HepG2 (cell line): ENCODE measurements around the gene ACTN1. TPM values are rescaled to one million over a fixed set of nuclear protein-coding genes. Genes with fewer than 3 reads are reported as not detected.

Experiments
- ATAC-seq: fragments of 200-7000 bp; cut with Tn5 transposase; 3 replicates; pipeline ENCODE4 v1.9.1; 2020; ENCODE audit warnings: mild to moderate bottlenecking, moderate library complexity
- BruUV-seq: library from RNA; stranded (reverse); fragments of 400-500 nt; replicated peaks from 2 replicates; lab custom pipeline; 2021; lab: Mats Ljungman, UMichigan
- CTCF ChIA-PET: fragments of 300-600 bp; formaldehyde crosslinking; extraction: SDS; loops from one replicate; lab custom pipeline; 2021; ENCODE audit warnings: low total read pairs, inconsistent platforms, low intra/inter-chr PET ratio; lab: Yijun Ruan, JAX
- POLR2A ChIA-PET: fragments of 350-600 bp; sonication (Branson Sonifier 250); formaldehyde crosslinking; loops from one replicate; lab custom pipeline; 2020; ENCODE audit warnings: antibody characterized with exemption, inconsistent platforms; lab: Yijun Ruan, JAX
- DNase-seq: peaks from one replicate; pipeline ENCODE4 v3.0.0-alpha.2; 2015; ENCODE audit warnings: low spot score
- FAIRE-seq: peaks from 3 replicates; lab custom pipeline; 2011; peaks lifted over from hg19 to GRCh38; lab: Jason Lieb, UNC
- H2AFZ ChIP-seq: one replicate; pipeline ENCODE4 v1.6.1; 2011; ENCODE audit warnings: low read length, inconsistent platforms
- H3K27ac ChIP-seq: fragments of 300-600 bp; 3 replicates; pipeline ENCODE4 v1.8.0; 2011; ENCODE audit warnings: mixed run types, mild to moderate bottlenecking, mixed read lengths, low read length, inconsistent platforms; ENCODE audit not compliant: insufficient read depth; ENCODE audit errors: extremely low read length
- H3K27me3 ChIP-seq, 2 experiments: fragments of 200-600 bp in 1 of 2; 2 replicates in 1 of 2; 3 replicates in 1 of 2; pipeline versions ENCODE4 v1.6.0 to v1.8.0; 2011; ENCODE audit warnings: low read length in 2 of 2, mild to moderate bottlenecking in 2 of 2, moderate library complexity in 2 of 2, inconsistent platforms in 1 of 2; ENCODE audit not compliant: insufficient read depth in 2 of 2, control insufficient read depth in 1 of 2
- H3K36me3 ChIP-seq, 2 experiments: fragments of 200-600 bp in 1 of 2; replicated peaks in 1 of 2; 2 replicates in 1 of 2; 3 replicates in 1 of 2; pipeline versions ENCODE4 v1.5.1 to v1.8.0; 2011; ENCODE audit warnings: low read length in 2 of 2, inconsistent platforms in 1 of 2; ENCODE audit not compliant: insufficient read depth in 2 of 2, control insufficient read depth in 1 of 2
- H3K4me1 ChIP-seq: 2 replicates; pipeline ENCODE4 v1.5.1; 2012; ENCODE audit warnings: low read length, inconsistent platforms; ENCODE audit not compliant: insufficient read depth
- H3K4me2 ChIP-seq: 2 replicates; pipeline ENCODE4 v1.6.0; 2011; ENCODE audit warnings: low read depth, low read length, inconsistent platforms
- H3K4me3 ChIP-seq, 3 experiments: fragments of 200-600 bp in 1 of 3; sonication (generic), shearing (Covaris generic) in 1 of 3; replicated peaks in 1 of 3; 2 replicates each; pipeline ENCODE4 v1.5.1; 2011 to 2016; ENCODE audit warnings: low read length in 3 of 3, inconsistent platforms in 2 of 3, low read depth in 2 of 3, mild to moderate bottlenecking in 2 of 3, control low read depth in 1 of 3, mixed read lengths in 1 of 3; ENCODE audit not compliant: insufficient read depth in 1 of 3
- H3K79me2 ChIP-seq: one replicate; pipeline ENCODE4 v1.6.1; 2011; ENCODE audit warnings: low read length, inconsistent platforms; ENCODE audit not compliant: insufficient read depth
- H3K9ac ChIP-seq: 2 replicates; pipeline ENCODE4 v1.6.0; 2011; ENCODE audit warnings: mild to moderate bottlenecking, low read depth, low read length, inconsistent platforms; ENCODE audit not compliant: insufficient read depth
- H3K9me3 ChIP-seq: 2 replicates; pipeline ENCODE4 v1.5.1; 2012; ENCODE audit warnings: mild to moderate bottlenecking, low read length
- H4K20me1 ChIP-seq: 2 replicates; pipeline ENCODE4 v1.6.0; 2011; ENCODE audit warnings: inconsistent platforms, mild to moderate bottlenecking, low read length, moderate library complexity; ENCODE audit not compliant: insufficient read depth
- ARNT ChIP-seq: fragments of 450-650 bp; IDR thresholded peaks from 2 replicates; pipeline ENCODE4 v1.6.1; 2017
- CAMTA2 ChIP-seq: sonication (generic); formaldehyde crosslinking; IDR thresholded peaks from 2 replicates; pipeline ENCODE4 v1.4.0; 2020; ENCODE audit warnings: mild to moderate bottlenecking, missing genetic modification reagents, borderline replicate concordance
- CEBPZ ChIP-seq: IDR thresholded peaks from 2 replicates; pipeline ENCODE4 v1.6.1; 2012; ENCODE audit warnings: low read length, improper control_type of control experiment
- CREM ChIP-seq, 2 experiments: sonication (generic) in 1 of 2; formaldehyde crosslinking in 1 of 2; IDR thresholded peaks; 2 replicates each; pipeline versions ENCODE4 v1.4.0 to v1.6.1; 2016 to 2020; ENCODE audit warnings: antibody characterized with exemption in 1 of 2, mild to moderate bottlenecking in 1 of 2, missing genetic modification reagents in 1 of 2
- DPF2 ChIP-seq: sonication (generic); formaldehyde crosslinking; IDR thresholded peaks from 2 replicates; pipeline ENCODE4 v1.4.0; 2020; ENCODE audit warnings: mild to moderate bottlenecking, low read depth, missing genetic modification reagents, borderline replicate concordance
- ELF1 ChIP-seq: sonication (generic); formaldehyde crosslinking; IDR thresholded peaks from 2 replicates; pipeline ENCODE4 v1.4.0; 2020; ENCODE audit warnings: missing genetic modification reagents
- FOXA3 ChIP-seq: IDR thresholded peaks from 2 replicates; pipeline ENCODE4 v1.6.1; 2016; ENCODE audit warnings: missing genetic modification reagents, missing compliant biosample characterization
- FUBP1 ChIP-seq: sonication (generic); formaldehyde crosslinking; IDR thresholded peaks from 2 replicates; pipeline ENCODE4 v1.5.1; 2020; ENCODE audit warnings: missing genetic modification reagents, mild to moderate bottlenecking, borderline replicate concordance
- MXD4 ChIP-seq: IDR thresholded peaks from 2 replicates; pipeline ENCODE4 v1.6.1; 2016; ENCODE audit warnings: mild to moderate bottlenecking, missing biosample characterization, missing genetic modification reagents
- PPARG ChIP-seq: conservative IDR thresholded peaks from 2 replicates; pipeline ENCODE4 v1.6.1; 2016; ENCODE audit warnings: missing biosample characterization, missing genetic modification reagents
- SOX5 ChIP-seq: IDR thresholded peaks from 2 replicates; pipeline ENCODE4 v1.6.1; 2016; ENCODE audit warnings: borderline replicate concordance
- ZFP82 ChIP-seq: sonication (generic); formaldehyde crosslinking; IDR thresholded peaks from 2 replicates; pipeline ENCODE4 v1.5.1; 2020; ENCODE audit warnings: mild to moderate bottlenecking, missing genetic modification reagents, borderline replicate concordance
- ZNF224 ChIP-seq: sonication (generic); formaldehyde crosslinking; IDR thresholded peaks from 2 replicates; pipeline ENCODE4 v1.5.0; 2020; ENCODE audit warnings: mild to moderate bottlenecking, missing genetic modification reagents
- ZNF326 ChIP-seq: sonication (generic); formaldehyde crosslinking; IDR thresholded peaks from 2 replicates; pipeline ENCODE4 v1.4.0; 2020; ENCODE audit warnings: missing genetic modification reagents, borderline replicate concordance
- ZNF33B ChIP-seq: sonication (generic); formaldehyde crosslinking; IDR thresholded peaks from 2 replicates; pipeline ENCODE4 v1.5.1; 2020; ENCODE audit warnings: mild to moderate bottlenecking, missing genetic modification reagents
- ZNF550 ChIP-seq: sonication (generic); formaldehyde crosslinking; IDR thresholded peaks from 2 replicates; pipeline ENCODE4 v1.4.0; 2020; ENCODE audit warnings: mild to moderate bottlenecking, missing genetic modification reagents, borderline replicate concordance
- WGBS: methylation state at CpG from one replicate; pipeline ENCODE4 v1.1.6; 2017; ENCODE audit warnings: low lambda C conversion rate; 5-methylcytosine and 5-hydroxymethylcytosine counted together
- in situ Hi-C: cut with HindIII; loops from 2 replicates; pipeline ENCODE4 v1.10.0; 2017; ENCODE audit warnings: low pct_unique_long_range_greater_than_20kb; ENCODE audit not compliant: extremely low pct_ligation_motif_present
- intact Hi-C: fragments of 100-400 bp; cut with micrococcal nuclease; formaldehyde crosslinking; loops from one replicate; pipeline ENCODE4 v1.10.0; 2022; ENCODE audit not compliant: unreplicated experiment
- polyA plus RNA-seq, 8 experiments: library from polyadenylated mRNA; depleted of rRNA in 3 of 8; stranded (reverse) in 7 of 8; unstranded in 1 of 8; fragments of >200 nt; fragmentation: Illumina TruSeq in 4 of 8; extraction: Trizol in 4 of 8; gene quantifications; 2 replicates each; pipeline versions ENCODE4 v1.2.1 to v1.2.3, GENCODE V29; 2011 to 2016; ENCODE audit warnings: low read depth in 4 of 8, missing spikeins in 1 of 8, mixed read lengths in 1 of 8; ENCODE audit not compliant: insufficient read depth in 1 of 8
- total RNA-seq, 5 experiments: library from RNA; depleted of rRNA; stranded (reverse); fragments of >200 nt; fragmentation: Illumina TruSeq; extraction: Trizol; gene quantifications; 2 replicates each; pipeline ENCODE4 v1.2.3, GENCODE V29; 2016; ENCODE audit warnings: low read depth in 1 of 5
- TF ChIP-seq, protein P1 (sequence below): sonication (generic); formaldehyde crosslinking; IDR thresholded peaks from 2 replicates; pipeline ENCODE4 v1.8.1; 2023; ENCODE audit warnings: mild to moderate bottlenecking, inconsistent platforms, moderate library complexity, missing genetic modification reagents, borderline replicate concordance
- TF ChIP-seq, protein P2 (sequence below): sonication (generic); formaldehyde crosslinking; IDR thresholded peaks from 2 replicates; pipeline ENCODE4 v1.8.1; 2023; ENCODE audit warnings: missing genetic modification reagents, mild to moderate bottlenecking, borderline replicate concordance

ACTN1 gene
- total and polyA plus RNA-seq, 2 of the 13 experiments (the other 11 are each of a cell fraction or from before 2014, with no cell fraction given): 58.6 to 162 TPM

- no peak for FAIRE-seq
- BruUV-seq: no TSS peak
Measured at GRCh38 chr14:68902357-68902756, 76.7 kb downstream of the ACTN1 start.

More at GRCh38 chr14:68902357-68902756, 76.7 kb downstream of the ACTN1 start:
- no peak for ATAC-seq
- Histone ChIP-seq H3K36me3 (peaks cover 56 to 86% of the 10 kb centered on the region in 2 experiments), H3K4me2 (no peak overlapping the region), H3K79me2 (no peaks in the 10 kb centered on the region), H3K9ac (no peak overlapping the region), H3K27ac (no peak overlapping the region), H3K4me1 (no peaks in the 10 kb centered on the region), H2AFZ (no peak overlapping the region), H3K27me3 (no peaks in the 10 kb centered on the region), H4K20me1 (no peaks in the 10 kb centered on the region), H3K9me3 (no peaks in the 10 kb centered on the region), H3K4me3 (no peak overlapping the region)
- no peak for DNase-seq
- POLR2A ChIA-PET: no interaction called here
- no peak for TF ChIP-seq ZNF224 (CRISPR knock-in tag)
- TF ChIP-seq CEBPZ: no peak
- no peak for TF ChIP-seq ZNF326 (CRISPR knock-in tag)
- TF ChIP-seq, protein P1, sequence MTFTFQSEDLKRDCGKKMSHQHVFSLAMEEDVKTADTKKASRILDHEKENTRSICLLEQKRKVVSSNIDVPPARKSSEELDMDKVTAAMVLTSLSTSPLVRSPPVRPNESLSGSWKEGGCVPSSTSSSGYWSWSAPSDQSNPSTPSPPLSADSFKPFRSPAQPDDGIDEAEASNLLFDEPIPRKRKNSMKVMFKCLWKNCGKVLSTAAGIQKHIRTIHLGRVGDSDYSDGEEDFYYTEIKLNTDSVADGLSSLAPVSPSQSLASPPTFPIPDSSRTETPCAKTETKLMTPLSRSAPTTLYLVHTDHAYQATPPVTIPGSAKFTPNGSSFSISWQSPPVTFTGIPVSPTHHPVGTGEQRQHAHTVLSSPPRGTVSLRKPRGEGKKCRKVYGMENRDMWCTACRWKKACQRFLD (CRISPR knock-in tag): no peak
- TF ChIP-seq, protein P2, sequence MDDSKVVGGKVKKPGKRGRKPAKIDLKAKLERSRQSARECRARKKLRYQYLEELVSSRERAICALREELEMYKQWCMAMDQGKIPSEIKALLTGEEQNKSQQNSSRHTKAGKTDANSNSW: no peak
- TF ChIP-seq CREM (IDR thresholded peaks at IDR 0.05): no peak
- no peak for TF ChIP-seq CREM (CRISPR knock-in tag; IDR thresholded peaks at IDR 0.05)
- TF ChIP-seq DPF2 (CRISPR knock-in tag): no peak
- TF ChIP-seq SOX5: no peak
- no peak for TF ChIP-seq PPARG (CRISPR knock-in tag)
- TF ChIP-seq MXD4 (CRISPR knock-in tag): no peak
- TF ChIP-seq ZNF33B (CRISPR knock-in tag): no peak
- TF ChIP-seq FUBP1 (CRISPR knock-in tag): no peak
- TF ChIP-seq ELF1: no peak
- TF ChIP-seq ARNT: no peak
- no peak for TF ChIP-seq FOXA3 (CRISPR knock-in tag)
- TF ChIP-seq ZNF550 (CRISPR knock-in tag): no peak
- TF ChIP-seq ZFP82 (CRISPR knock-in tag): no peak
- TF ChIP-seq CAMTA2: no peak
- CTCF ChIA-PET: no interaction called here
- intact Hi-C loops (no loop called here), in situ Hi-C loops (no loop called here)
- WGBS: 96% methylated on average over 14 of the region's 14 CpGs
